ENCODE results near the gene DEFB113. TPM values are rescaled to one million over a fixed set of nuclear protein-coding genes. Genes with fewer than 3 reads are reported as not detected.

The DEFB113 gene
- total RNA-seq, 4 donors from 2014 or later: not detected

DNA sequence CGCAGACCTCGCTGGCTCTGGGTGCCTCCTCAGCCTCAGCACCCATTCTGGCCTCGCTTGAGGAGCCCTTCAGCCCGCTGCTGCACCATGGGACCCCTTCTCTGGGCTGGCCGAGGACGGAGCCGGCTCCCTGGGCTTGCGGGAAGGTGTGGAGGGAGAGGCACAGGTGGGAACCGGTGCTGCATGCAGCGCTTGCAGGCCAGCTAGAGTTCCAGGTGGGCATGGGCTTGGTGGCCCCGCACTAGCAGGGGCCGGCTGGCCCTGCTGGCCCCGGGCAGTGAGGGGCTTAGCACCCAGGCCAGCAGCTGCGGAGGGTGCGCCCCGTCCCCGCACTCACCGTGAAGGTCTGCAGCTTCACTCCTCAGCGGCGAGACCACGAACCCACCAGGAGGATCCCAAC lies 35.9 kb downstream of the DEFB113 start:
- H3K4me1 ChIP-seq: no peaks in the 10 kb centered on the region
- no peaks in the 10 kb centered on the region for H3K36me3 ChIP-seq
- no peaks in the 10 kb centered on the region for H3K9me3 ChIP-seq
- no peak overlapping the region for H3K4me3 ChIP-seq
- no peak overlapping the region for H3K27ac ChIP-seq
- intact Hi-C loops (cut with DNase I): no loop called here
- DNase-seq: no peak
- H3K27me3 ChIP-seq: no peaks in the 10 kb centered on the region
- WGBS, 2 donors: 76 to 94% methylated on average over 3 to 5 of the region's 21 CpGs
- TF ChIP-seq, protein P1, sequence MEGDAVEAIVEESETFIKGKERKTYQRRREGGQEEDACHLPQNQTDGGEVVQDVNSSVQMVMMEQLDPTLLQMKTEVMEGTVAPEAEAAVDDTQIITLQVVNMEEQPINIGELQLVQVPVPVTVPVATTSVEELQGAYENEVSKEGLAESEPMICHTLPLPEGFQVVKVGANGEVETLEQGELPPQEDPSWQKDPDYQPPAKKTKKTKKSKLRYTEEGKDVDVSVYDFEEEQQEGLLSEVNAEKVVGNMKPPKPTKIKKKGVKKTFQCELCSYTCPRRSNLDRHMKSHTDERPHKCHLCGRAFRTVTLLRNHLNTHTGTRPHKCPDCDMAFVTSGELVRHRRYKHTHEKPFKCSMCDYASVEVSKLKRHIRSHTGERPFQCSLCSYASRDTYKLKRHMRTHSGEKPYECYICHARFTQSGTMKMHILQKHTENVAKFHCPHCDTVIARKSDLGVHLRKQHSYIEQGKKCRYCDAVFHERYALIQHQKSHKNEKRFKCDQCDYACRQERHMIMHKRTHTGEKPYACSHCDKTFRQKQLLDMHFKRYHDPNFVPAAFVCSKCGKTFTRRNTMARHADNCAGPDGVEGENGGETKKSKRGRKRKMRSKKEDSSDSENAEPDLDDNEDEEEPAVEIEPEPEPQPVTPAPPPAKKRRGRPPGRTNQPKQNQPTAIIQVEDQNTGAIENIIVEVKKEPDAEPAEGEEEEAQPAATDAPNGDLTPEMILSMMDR (IDR thresholded peaks at IDR 0.05): no peak
- TF ChIP-seq POLR2A (IDR thresholded peaks at IDR 0.05): no peak

DNA sequence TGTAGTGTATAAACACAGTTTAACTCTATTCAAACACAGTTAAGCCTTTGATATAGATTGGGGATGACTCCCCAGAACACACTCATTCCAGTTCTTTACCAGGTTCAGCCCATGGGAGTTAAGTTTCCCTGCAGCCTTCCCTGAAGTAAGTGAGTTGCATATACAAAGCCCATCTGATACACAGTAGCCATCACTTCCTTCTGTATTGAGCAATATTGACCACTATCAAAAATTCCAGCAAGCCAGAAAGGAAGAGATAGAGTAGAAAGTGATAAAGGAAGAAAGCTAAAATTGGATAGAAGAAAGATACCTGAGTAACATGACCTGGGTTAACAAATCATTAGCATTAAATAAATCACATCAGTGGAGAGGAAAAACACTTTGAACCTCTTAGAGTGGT lies 40.1 kb downstream of the DEFB113 start:
- Histone ChIP-seq H3K9me3 (no peaks in the 10 kb centered on the region), H3K27ac (no peak overlapping the region), H3K4me1 (no peaks in the 10 kb centered on the region), H3K27me3 (no peaks in the 10 kb centered on the region), H3K4me3 (no peak overlapping the region), H3K36me3 (no peaks in the 10 kb centered on the region)
- intact Hi-C loops (cut with DNase I): no loop called here
- DNase-seq: no peak
- TF ChIP-seq POLR2A (IDR thresholded peaks at IDR 0.05): no peak
- TF ChIP-seq, protein P1 (IDR thresholded peaks at IDR 0.05): no peak

DNA sequence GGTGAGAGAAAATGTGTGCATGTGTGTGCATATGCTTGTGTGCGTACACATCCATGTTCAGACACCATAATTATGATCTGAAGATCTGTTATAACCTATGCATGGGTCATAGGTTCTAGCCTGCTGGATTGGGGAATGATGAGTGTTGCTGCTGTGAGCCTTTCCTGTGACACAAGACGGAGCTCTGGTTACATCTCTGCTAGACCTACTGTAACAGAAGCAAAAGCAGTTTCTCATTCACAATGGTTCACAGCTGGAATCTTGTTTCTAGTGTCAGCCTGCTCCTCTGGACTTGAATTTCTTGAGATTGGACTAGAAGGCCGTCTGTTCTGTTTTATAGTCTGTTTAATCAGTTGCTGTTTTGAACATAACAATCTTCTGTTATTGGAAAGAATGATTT lies 45.6 kb downstream of the DEFB113 start:
- no peaks in the 10 kb centered on the region for H3K9me3 ChIP-seq
- DNase-seq: no peak
- no peaks in the 10 kb centered on the region for H3K36me3 ChIP-seq
- WGBS, 2 donors: 42 to 66% methylated on average over 3 of the region's 3 CpGs
- no peaks in the 10 kb centered on the region for H3K27me3 ChIP-seq
- no peak overlapping the region for H3K4me3 ChIP-seq
- intact Hi-C loops (cut with DNase I): no loop called here
- no peak overlapping the region for H3K27ac ChIP-seq
- no peaks in the 10 kb centered on the region for H3K4me1 ChIP-seq
- TF ChIP-seq POLR2A (IDR thresholded peaks at IDR 0.05): no peak
- TF ChIP-seq, protein P1 (IDR thresholded peaks at IDR 0.05): no peak

DNA sequence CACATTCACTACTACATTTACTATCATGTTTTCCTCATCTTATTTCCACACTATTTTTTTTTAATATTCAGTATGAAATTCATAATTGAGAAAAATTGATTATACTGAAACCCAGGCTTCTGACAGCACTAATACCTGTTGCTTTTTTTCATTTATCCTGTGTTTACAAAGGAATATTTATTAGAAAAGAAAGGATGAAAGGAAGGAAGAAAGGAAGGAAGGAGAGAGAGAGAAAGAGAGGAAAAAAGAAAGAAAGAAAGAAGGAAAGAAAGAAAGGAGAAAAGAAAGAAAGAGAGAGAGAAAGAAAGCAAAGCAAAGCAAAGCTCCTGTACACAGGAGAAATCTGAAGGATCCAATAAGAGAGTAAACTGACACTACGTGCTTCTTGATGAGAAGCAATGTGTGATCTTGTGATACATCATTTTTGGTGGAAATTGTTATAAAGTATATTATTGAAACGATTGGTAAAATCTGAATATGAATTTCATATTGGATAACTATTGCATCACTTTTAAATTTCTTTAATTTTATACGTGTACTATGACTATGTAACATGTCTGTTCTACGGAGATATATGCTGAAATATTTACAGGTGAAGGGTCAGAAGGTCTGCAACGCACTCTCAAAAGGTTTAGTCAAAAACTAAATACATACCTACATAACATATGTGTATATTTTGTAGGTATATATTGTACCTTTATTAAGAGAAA lies 49.3 kb downstream of the DEFB113 start:
- TF ChIP-seq, protein P1 (IDR thresholded peaks at IDR 0.05): no peak
- no peak for TF ChIP-seq POLR2A (IDR thresholded peaks at IDR 0.05)
- H3K36me3 ChIP-seq: no peaks in the 10 kb centered on the region
- no peak overlapping the region for H3K27ac ChIP-seq
- intact Hi-C loops (cut with DNase I): no loop called here
- no peaks in the 10 kb centered on the region for H3K9me3 ChIP-seq
- no peak for DNase-seq
- WGBS, 2 donors: 76 to 82% methylated on average over 5 of the region's 5 CpGs
- H3K4me1 ChIP-seq: peaks cover 0 to 4% (median 0%) of the 10 kb centered on the region in 3 donors
- H3K27me3 ChIP-seq: no peaks in the 10 kb centered on the region
- H3K4me3 ChIP-seq: no peak overlapping the region

DNA sequence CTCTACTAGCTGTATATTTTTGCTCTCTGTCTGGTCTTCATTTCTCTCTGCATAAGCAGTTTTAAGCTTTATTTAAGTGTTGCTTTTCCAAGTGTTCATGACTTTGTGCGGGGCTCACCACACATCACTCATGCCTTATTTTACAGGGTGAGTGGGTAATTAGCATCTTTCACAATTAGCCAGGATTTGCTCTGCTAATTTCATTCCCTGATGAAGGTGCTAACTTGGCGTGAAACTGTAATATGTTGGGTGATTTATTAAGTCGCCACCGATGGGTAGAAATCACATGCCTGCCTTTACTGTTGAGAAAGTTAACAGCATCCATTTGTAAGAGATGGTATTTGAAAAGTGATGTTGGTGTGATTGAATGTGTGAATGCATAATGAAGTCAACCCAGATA lies 50.2 kb downstream of the DEFB113 start:
- intact Hi-C loops (cut with DNase I): no loop called here
- no peaks in the 10 kb centered on the region for H3K9me3 ChIP-seq
- peaks cover 0 to 12% (median 0%) of the 10 kb centered on the region in 3 donors for H3K4me1 ChIP-seq
- no peaks in the 10 kb centered on the region for H3K27me3 ChIP-seq
- no peak for TF ChIP-seq POLR2A (IDR thresholded peaks at IDR 0.05)
- TF ChIP-seq, protein P1 (IDR thresholded peaks at IDR 0.05): no peak
- DNase-seq: no peak
- no peaks in the 10 kb centered on the region for H3K36me3 ChIP-seq
- H3K4me3 ChIP-seq: no peak overlapping the region
- WGBS, 2 donors: 61 to 78% methylated on average over 4 of the region's 4 CpGs
- H3K27ac ChIP-seq: no peak overlapping the region

All from esophagus squamous epithelium (tissue), 5 donors.